ENCODE measurements around the gene FEZ2. TPM values are rescaled to one million over a fixed set of nuclear protein-coding genes. Genes with fewer than 3 reads are reported as not detected.

Gene FEZ2
- total RNA-seq, 1 experiment from 2014 or later = 22.2 TPM

DNA sequence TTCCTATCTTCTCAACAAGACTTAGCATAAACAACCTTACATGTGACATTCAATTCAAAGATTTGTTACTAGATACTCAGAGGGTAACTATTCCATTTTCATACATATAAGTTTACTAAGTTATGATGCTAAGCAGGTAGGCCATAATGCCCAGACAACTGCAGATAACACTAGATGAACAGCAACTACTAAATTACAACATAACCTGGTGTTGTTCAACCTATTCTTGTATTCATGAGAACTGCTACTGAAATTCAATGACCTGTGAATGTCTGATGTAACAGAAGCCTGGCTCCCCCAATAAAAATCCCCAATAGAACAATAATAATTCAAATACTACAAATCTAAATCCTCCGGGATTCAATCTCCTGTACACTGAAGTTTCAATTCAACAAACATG, 24.8 kb downstream of the FEZ2 start (continued):
- TF ChIP-seq ARID4B (CRISPR knock-in tag; IDR thresholded peaks at IDR 0.05; ENCODE audit: borderline replicate concordance) (no peak), NFE2L1 (CRISPR knock-in tag; IDR thresholded peaks at IDR 0.05) (no peak), PRDM15 (CRISPR knock-in tag; IDR thresholded peaks at IDR 0.05) (no peak), SP1 (CRISPR knock-in tag; conservative IDR thresholded peaks at IDR 0.05) (no peak), STAT6 (CRISPR knock-in tag; conservative IDR thresholded peaks at IDR 0.05; ENCODE audit: low read depth) (no peak), ZMAT4 (CRISPR knock-in tag; IDR thresholded peaks at IDR 0.05) (no peak), CBFB (CRISPR knock-in tag; IDR thresholded peaks at IDR 0.05; ENCODE audit: low read depth) (no peak)

- CTCF ChIA-PET = interaction anchor here (0.8 kb wide), 1 partner anchor 213 kb away, joined by 4 read pairs; no protein-coding TSS in a partner anchor
- POLR2A ChIA-PET = no interaction called here
- Mint-ChIP-seq H3K36me3 (peaks cover 20% of the 10 kb centered on the region), H3K27ac (no peak overlapping the region), H3K9me3 (no peaks in the 10 kb centered on the region), H3K4me1 (peaks cover 27% of the 10 kb centered on the region), H3K27me3 (ENCODE audit: low read depth) (no peaks in the 10 kb centered on the region), H3K4me3 (no peak overlapping the region)
- TF ChIP-seq ZNF671 (CRISPR knock-in tag; IDR thresholded peaks at IDR 0.05) = no peak
- TF ChIP-seq ZMAT4 (CRISPR knock-in tag; IDR thresholded peaks at IDR 0.05) = no peak
- TF ChIP-seq, protein P1, sequence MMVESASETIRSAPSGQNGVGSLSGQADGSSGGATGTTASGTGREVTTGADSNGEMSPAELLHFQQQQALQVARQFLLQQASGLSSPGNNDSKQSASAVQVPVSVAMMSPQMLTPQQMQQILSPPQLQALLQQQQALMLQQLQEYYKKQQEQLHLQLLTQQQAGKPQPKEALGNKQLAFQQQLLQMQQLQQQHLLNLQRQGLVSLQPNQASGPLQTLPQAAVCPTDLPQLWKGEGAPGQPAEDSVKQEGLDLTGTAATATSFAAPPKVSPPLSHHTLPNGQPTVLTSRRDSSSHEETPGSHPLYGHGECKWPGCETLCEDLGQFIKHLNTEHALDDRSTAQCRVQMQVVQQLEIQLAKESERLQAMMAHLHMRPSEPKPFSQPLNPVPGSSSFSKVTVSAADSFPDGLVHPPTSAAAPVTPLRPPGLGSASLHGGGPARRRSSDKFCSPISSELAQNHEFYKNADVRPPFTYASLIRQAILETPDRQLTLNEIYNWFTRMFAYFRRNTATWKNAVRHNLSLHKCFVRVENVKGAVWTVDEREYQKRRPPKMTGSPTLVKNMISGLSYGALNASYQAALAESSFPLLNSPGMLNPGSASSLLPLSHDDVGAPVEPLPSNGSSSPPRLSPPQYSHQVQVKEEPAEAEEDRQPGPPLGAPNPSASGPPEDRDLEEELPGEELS (CRISPR knock-in tag; IDR thresholded peaks at IDR 0.05) = no peak
- TF ChIP-seq TCF7 (CRISPR knock-in tag; IDR thresholded peaks at IDR 0.05; ENCODE audit: low read depth) = no peak
- no peak for TF ChIP-seq PRRX2 (CRISPR knock-in tag; IDR thresholded peaks at IDR 0.05)
- no peak for TF ChIP-seq TEAD4 (CRISPR knock-in tag; IDR thresholded peaks at IDR 0.05)
- no peak for TF ChIP-seq ZNF281 (CRISPR knock-in tag; IDR thresholded peaks at IDR 0.05)
- no peak for TF ChIP-seq ELF4 (CRISPR knock-in tag; IDR thresholded peaks at IDR 0.05; ENCODE audit: low read depth)
- ATAC-seq (no peak), DNase-seq (ENCODE audit: low spot score) (no peak)
Measured at GRCh38 chr2:36572719-36573059, 25.3 kb downstream of the FEZ2 start.

All from WTC11 (cell line).